Tibial artery (tissue), 4 donors: ENCODE measurements around the gene GPR137.

Source experiments
- DNase-seq, 2 donors: peaks; one replicate each; pipeline ENCODE4 v3.0.0-alpha.2; 2019
- H3K27ac ChIP-seq, 2 donors: fragments of 200-600 bp; sonication (generic) in 1 of 2; 1 replicate in 1 of 2; 2 replicates in 1 of 2; pipeline ENCODE4 v1.5.1; 2018 to 2019; ENCODE audit warnings: mild to moderate bottlenecking in 1 of 2
- H3K27me3 ChIP-seq, 2 donors: fragments of 200-600 bp; sonication (generic) in 1 of 2; one replicate each; pipeline versions ENCODE4 v1.5.1 to v1.6.0; 2016 to 2019
- H3K36me3 ChIP-seq, 3 donors: fragments of 200-600 bp; sonication (generic) in 2 of 3; one replicate each; pipeline ENCODE4 v1.5.1; 2016 to 2019; ENCODE audit warnings: mild to moderate bottlenecking in 2 of 3
- H3K4me1 ChIP-seq, 4 donors: fragments of 200-600 bp; sonication (generic) in 2 of 4; 1 replicate in 3 of 4; 2 replicates in 1 of 4; pipeline ENCODE4 v1.5.1; 2016 to 2019
- H3K4me3 ChIP-seq, 2 donors: fragments of 200-600 bp; sonication (generic) in 1 of 2; 1 replicate in 1 of 2; 2 replicates in 1 of 2; pipeline ENCODE4 v1.5.1; 2018 to 2019; ENCODE audit warnings: mild to moderate bottlenecking in 2 of 2
- H3K9me3 ChIP-seq, 3 donors: fragments of 200-600 bp; sonication (generic) in 1 of 3; one replicate each; pipeline ENCODE4 v1.5.1; 2016 to 2019
- CTCF ChIP-seq, 2 experiments: fragments of 200-600 bp in 1 of 2; fragments of 450-650 bp in 1 of 2; IDR thresholded peaks; one replicate each; pipeline ENCODE4 v1.5.1; 2017 to 2019; ENCODE audit warnings: antibody characterized with exemption in 2 of 2, mild to moderate bottlenecking in 1 of 2, moderate library complexity in 1 of 2
- intact Hi-C: fragments of 100-400 bp; cut with DNase I; formaldehyde crosslinking; loops from one replicate; pipeline ENCODE4 v1.15.0; 2023; ENCODE audit warnings: low total_unique reads

GPR137 gene

DNA sequence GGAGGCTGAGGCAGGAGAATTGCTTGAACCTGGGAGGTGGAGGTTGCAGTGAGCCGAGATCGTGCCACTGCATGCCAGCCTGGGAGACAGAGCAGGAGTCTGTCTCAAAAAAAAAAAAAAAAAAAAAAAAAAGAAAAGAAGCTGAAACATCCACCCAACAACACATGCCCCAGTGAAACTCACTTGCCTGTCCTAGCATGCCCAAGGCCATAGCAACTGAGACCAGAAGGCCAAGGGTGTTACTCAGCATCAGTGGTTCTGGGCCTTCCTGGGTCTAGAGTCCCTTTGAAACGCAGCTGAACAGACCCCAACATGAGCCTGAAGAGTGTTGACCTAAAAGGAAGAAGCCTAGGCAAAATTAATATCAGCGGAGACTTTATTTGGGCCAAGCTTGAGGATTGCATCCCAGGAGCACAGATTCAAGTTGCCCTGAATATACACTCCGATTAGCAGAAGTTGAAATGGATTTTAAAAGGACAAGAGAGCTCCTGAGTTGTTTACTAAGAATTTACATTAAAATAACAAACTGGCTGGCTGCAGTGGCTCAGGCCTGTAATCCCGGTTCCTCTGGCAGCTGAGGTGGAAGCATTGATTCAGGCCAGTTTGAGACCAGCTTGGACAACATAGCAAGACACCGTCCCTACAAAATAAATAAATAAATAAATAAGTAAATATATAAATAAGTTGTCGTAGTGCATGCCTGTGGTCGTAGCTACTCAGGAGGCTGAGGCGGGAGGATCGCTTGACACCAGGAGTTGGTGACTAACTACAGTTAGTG is 39.2 kb downstream of the GPR137 start:
- Histone ChIP-seq H3K36me3 (peaks cover 0 to 27% (median 0%) of the 10 kb centered on the region in 3 donors), H3K9me3 (no peaks in the 10 kb centered on the region), H3K27me3 (no peaks in the 10 kb centered on the region), H3K4me3 (no peak overlapping the region), H3K4me1 (peaks cover 0 to 22% (median 12%) of the 10 kb centered on the region in 4 donors), H3K27ac (no peak overlapping the region)
- intact Hi-C loops: no loop called here
- TF ChIP-seq CTCF (IDR thresholded peaks at IDR 0.05): no peak
- DNase-seq: no peak

DNA sequence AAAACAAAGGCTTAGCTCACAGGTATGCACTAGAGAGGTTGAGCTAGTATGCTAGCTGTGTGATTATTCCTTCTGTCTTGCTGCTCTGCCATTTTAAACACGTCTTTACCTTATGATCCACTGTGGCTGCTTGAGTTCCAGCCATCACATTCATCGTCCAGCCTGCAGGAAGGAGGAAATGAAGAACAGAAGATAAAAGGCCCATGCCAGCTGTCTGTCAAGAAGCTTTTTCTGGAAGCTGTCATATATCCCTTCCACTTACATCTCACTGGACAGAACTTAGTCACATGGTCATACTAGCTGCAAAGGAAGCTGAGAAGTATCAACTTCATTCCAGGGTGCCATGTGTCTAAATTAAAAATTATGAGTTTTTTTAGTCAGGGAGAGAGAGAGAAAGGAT is 41.7 kb downstream of the GPR137 start:
- H3K9me3 ChIP-seq: no peaks in the 10 kb centered on the region
- no peak overlapping the region for H3K4me3 ChIP-seq
- peaks cover 0 to 8% (median 0%) of the 10 kb centered on the region in 3 donors for H3K36me3 ChIP-seq
- no peak for DNase-seq
- no peaks in the 10 kb centered on the region for H3K27me3 ChIP-seq
- peaks cover 0 to 35% (median 22%) of the 10 kb centered on the region in 4 donors for H3K4me1 ChIP-seq
- intact Hi-C loops: no loop called here
- TF ChIP-seq CTCF (IDR thresholded peaks at IDR 0.05): no peak
- H3K27ac ChIP-seq: no peak overlapping the region

GRCh38 chr11:64327993-64328392 is 42.3 kb downstream of the GPR137 start:
- Histone ChIP-seq H3K27ac (no peak overlapping the region), H3K9me3 (no peaks in the 10 kb centered on the region), H3K27me3 (no peaks in the 10 kb centered on the region), H3K4me3 (no peak overlapping the region), H3K36me3 (peaks cover 0 to 2% (median 0%) of the 10 kb centered on the region in 3 donors), H3K4me1 (peaks cover 0 to 31% (median 22%) of the 10 kb centered on the region in 4 donors)
- intact Hi-C loops: no loop called here
- no peak for DNase-seq
- TF ChIP-seq CTCF (IDR thresholded peaks at IDR 0.05): no peak

DNA sequence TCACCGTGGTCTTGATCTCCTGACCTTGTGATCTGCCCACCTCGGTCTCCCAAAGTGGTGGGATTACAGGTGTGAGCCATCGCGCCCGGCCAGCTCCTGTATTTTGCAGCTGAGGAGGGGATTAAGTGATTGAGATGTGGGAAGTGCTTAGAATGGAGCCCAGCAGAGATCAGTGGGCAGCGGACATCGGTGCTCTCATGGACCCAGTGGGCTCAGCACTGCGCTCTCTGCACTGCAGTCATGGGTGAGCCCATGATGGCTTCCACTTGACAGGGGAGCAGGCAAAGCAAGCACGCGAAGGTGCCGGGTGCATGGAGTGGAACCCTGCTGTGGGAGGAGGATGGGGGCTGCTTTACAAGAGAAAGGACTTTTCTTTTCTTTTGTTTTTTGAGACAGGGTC is 45.2 kb downstream of the GPR137 start:
- no peak for TF ChIP-seq CTCF (IDR thresholded peaks at IDR 0.05)

GRCh38 chr11:64331569-64332371 is 46.1 kb downstream of the GPR137 start:
- no peak overlapping the region for H3K27ac ChIP-seq
- TF ChIP-seq CTCF (IDR thresholded peaks at IDR 0.05): no peak
- no peak overlapping the region for H3K4me3 ChIP-seq
- H3K27me3 ChIP-seq: no peaks in the 10 kb centered on the region
- H3K9me3 ChIP-seq: no peaks in the 10 kb centered on the region
- intact Hi-C loops: no loop called here
- peaks cover 0 to 30% (median 22%) of the 10 kb centered on the region in 4 donors for H3K4me1 ChIP-seq
- peak in 1 of 2 donors; percentile 55 for DNase-seq
- no peaks in the 10 kb centered on the region for H3K36me3 ChIP-seq

More for the DNA sequence above, 45.2 kb downstream of the GPR137 start:
- no peak for DNase-seq
- peaks cover 0 to 30% (median 22%) of the 10 kb centered on the region in 4 donors for H3K4me1 ChIP-seq
- intact Hi-C loops: no loop called here
- no peaks in the 10 kb centered on the region for H3K9me3 ChIP-seq
- H3K4me3 ChIP-seq: no peak overlapping the region
- H3K27ac ChIP-seq: no peak overlapping the region
- no peaks in the 10 kb centered on the region for H3K36me3 ChIP-seq
- H3K27me3 ChIP-seq: no peaks in the 10 kb centered on the region
